ENCODE measurements around the gene VGLL4. TPM values are rescaled to one million over a fixed set of nuclear protein-coding genes. Genes with fewer than 3 reads are reported as not detected.

The VGLL4 gene
- total RNA-seq, 1 donor from 2014 or later: 141 TPM

- H3K4me3 Mint-ChIP-seq (ENCODE audit: unreplicated experiment): no peak overlapping the region
- no peaks in the 10 kb centered on the region for H3K9me3 Mint-ChIP-seq (ENCODE audit: low read depth)
- H3K27ac Mint-ChIP-seq (ENCODE audit: unreplicated experiment): peak overlapping the region; percentile 28
- DNase-seq (ENCODE audit: low spot score): no peak
- TF ChIP-seq CTCF (IDR thresholded peaks at IDR 0.05): no peak
- H3K36me3 Mint-ChIP-seq (ENCODE audit: low read depth): peaks cover 5% of the 10 kb centered on the region
- peaks cover 94% of the 10 kb centered on the region for H3K4me1 Mint-ChIP-seq (ENCODE audit: low read depth)
- no peaks in the 10 kb centered on the region for H3K27me3 Mint-ChIP-seq (ENCODE audit: low read depth)
Measured at GRCh38 chr3:11613319-11613718, 30.4 kb downstream of the VGLL4 start.

- DNase-seq (ENCODE audit: low spot score): no peak
- peak overlapping the region; percentile 28 for H3K27ac Mint-ChIP-seq (ENCODE audit: unreplicated experiment)
- peaks cover 5% of the 10 kb centered on the region for H3K36me3 Mint-ChIP-seq (ENCODE audit: low read depth)
- no peak for TF ChIP-seq CTCF (IDR thresholded peaks at IDR 0.05)
- H3K4me3 Mint-ChIP-seq (ENCODE audit: unreplicated experiment): no peak overlapping the region
- H3K4me1 Mint-ChIP-seq (ENCODE audit: low read depth): peaks cover 98% of the 10 kb centered on the region
- H3K9me3 Mint-ChIP-seq (ENCODE audit: low read depth): no peaks in the 10 kb centered on the region
- H3K27me3 Mint-ChIP-seq (ENCODE audit: low read depth): no peaks in the 10 kb centered on the region
Measured at GRCh38 chr3:11612515-11613188, 31.1 kb downstream of the VGLL4 start.

GRCh38 chr3:11611341-11611799 is 32.3 kb downstream of the VGLL4 start:
- Mint-ChIP-seq H3K4me3 (ENCODE audit: unreplicated experiment) (peak overlapping the region; percentile 2), H3K4me1 (ENCODE audit: low read depth) (peaks cover 99% of the 10 kb centered on the region), H3K36me3 (ENCODE audit: low read depth) (peaks cover 6% of the 10 kb centered on the region)

GRCh38 chr3:11610700-11611275 is 32.9 kb downstream of the VGLL4 start:
- Mint-ChIP-seq H3K9me3 (ENCODE audit: low read depth) (no peaks in the 10 kb centered on the region), H3K36me3 (ENCODE audit: low read depth) (peaks cover 12% of the 10 kb centered on the region), H3K27ac (ENCODE audit: unreplicated experiment) (peak overlapping the region; percentile 99), H3K4me3 (ENCODE audit: unreplicated experiment) (peak overlapping the region; percentile 68), H3K4me1 (ENCODE audit: low read depth) (peaks cover 99% of the 10 kb centered on the region), H3K27me3 (ENCODE audit: low read depth) (no peaks in the 10 kb centered on the region)
- DNase-seq (ENCODE audit: low spot score): no peak
- no peak for TF ChIP-seq CTCF (IDR thresholded peaks at IDR 0.05)

More at GRCh38 chr3:11611341-11611799, 32.3 kb downstream of the VGLL4 start:
- no peak for DNase-seq (ENCODE audit: low spot score)
- H3K27me3 Mint-ChIP-seq (ENCODE audit: low read depth): no peaks in the 10 kb centered on the region
- no peak for TF ChIP-seq CTCF (IDR thresholded peaks at IDR 0.05)
- peak overlapping the region; percentile 99 for H3K27ac Mint-ChIP-seq (ENCODE audit: unreplicated experiment)
- H3K9me3 Mint-ChIP-seq (ENCODE audit: low read depth): no peaks in the 10 kb centered on the region

GRCh38 chr3:11610044-11610671 is 33.6 kb downstream of the VGLL4 start:
- H3K4me3 Mint-ChIP-seq (ENCODE audit: unreplicated experiment): peak overlapping the region; percentile 68
- H3K27ac Mint-ChIP-seq (ENCODE audit: unreplicated experiment): peak overlapping the region; percentile 99
- H3K9me3 Mint-ChIP-seq (ENCODE audit: low read depth): no peaks in the 10 kb centered on the region
- DNase-seq (ENCODE audit: low spot score): no peak
- TF ChIP-seq CTCF (IDR thresholded peaks at IDR 0.05): no peak
- peaks cover 13% of the 10 kb centered on the region for H3K36me3 Mint-ChIP-seq (ENCODE audit: low read depth)
- peaks cover 99% of the 10 kb centered on the region for H3K4me1 Mint-ChIP-seq (ENCODE audit: low read depth)
- no peaks in the 10 kb centered on the region for H3K27me3 Mint-ChIP-seq (ENCODE audit: low read depth)
